ENCODE measurements around the gene ARRDC1.

Gene ARRDC1

GRCh38 chr9:137612741-137613142 is 7.3 kb downstream of the ARRDC1 start:
- no peaks in the 10 kb centered on the region for H3K9me3 ChIP-seq (ENCODE audit: control insufficient read depth, insufficient read depth, low read depth, low read length)
- ChIA-PET CTCF (interaction anchor here (0.8 to 3.0 kb wide), 2 partner anchors 31 to 85 kb away, joined by 3 to 16 read pairs; no protein-coding TSS in a partner anchor), POLR2A (interaction anchor here (0.7 to 1.0 kb wide), 3 partner anchors 10 to 21 kb away, joined by 3 to 7 read pairs (median 4); no protein-coding TSS in a partner anchor)
- H3K36me3 ChIP-seq (ENCODE audit: control insufficient read depth in 2 of 2, insufficient read depth in 1 of 2, low read length in 2 of 2): peaks cover 0 to 38% of the 10 kb centered on the region in 2 experiments; a peak in 1 of 3 replicates
- H3K4me3 ChIP-seq (ENCODE audit: low read depth, low read length): no peak overlapping the region
- H3K4me1 ChIP-seq (ENCODE audit: control insufficient read depth, insufficient read depth, low read length): peaks cover 6% of the 10 kb centered on the region; the same call in 1 of the 2 replicates
- no peak overlapping the region; the same call in 1 of the 2 replicates for H3K27ac ChIP-seq (ENCODE audit: extremely low read depth, low read depth, low read length)
- no peak for TF ChIP-seq AEBP2 (tag by site-specific recombination; IDR thresholded peaks at IDR 0.05; ENCODE audit: borderline replicate concordance)
- TF ChIP-seq SCRT2 (tag by site-specific recombination; IDR thresholded peaks at IDR 0.05): peak; percentile 63

GRCh38 chr9:137613259-137613658 is 7.8 kb downstream of the ARRDC1 start:
- Histone ChIP-seq H3K9me3 (ENCODE audit: control insufficient read depth, insufficient read depth, low read depth, low read length) (no peaks in the 10 kb centered on the region), H3K4me3 (ENCODE audit: low read depth, low read length) (no peak overlapping the region), H3K36me3 (ENCODE audit: control insufficient read depth in 2 of 2, insufficient read depth in 1 of 2, low read length in 2 of 2) (peaks cover 0 to 38% of the 10 kb centered on the region in 2 experiments; a peak in 1 of 3 replicates), H3K4me1 (ENCODE audit: control insufficient read depth, insufficient read depth, low read length) (peaks cover 6% of the 10 kb centered on the region; the same call in 1 of the 2 replicates), H3K27ac (ENCODE audit: extremely low read depth, low read depth, low read length) (0 out of 2 replicates have a peak overlapping the region, but pooled peaks have one; percentile 6)
- POLR2A ChIA-PET: interaction anchor here (0.7 to 1.0 kb wide), 3 partner anchors 8 to 22 kb away, joined by 3 to 5 read pairs (median 4); partner anchors contain the start of gene ARRDC1
- CTCF ChIA-PET: interaction anchor here (0.8 to 3.0 kb wide), 2 partner anchors 31 to 85 kb away, joined by 3 to 16 read pairs; no protein-coding TSS in a partner anchor
- TF ChIP-seq KLF9 (tag by site-specific recombination; IDR thresholded peaks at IDR 0.05; ENCODE audit: low read depth): no peak
- no peak for TF ChIP-seq ZNF138 (tag by site-specific recombination; IDR thresholded peaks at IDR 0.05; ENCODE audit: borderline replicate concordance)
- peak; percentile 31; the same call in 1 of the 2 replicates for TF ChIP-seq GLIS1 (tag by site-specific recombination; IDR thresholded peaks at IDR 0.05)
- peak; percentile 75 for TF ChIP-seq ZIC2 (tag by site-specific recombination; IDR thresholded peaks at IDR 0.05)
- no peak for TF ChIP-seq ZNF596 (tag by site-specific recombination; IDR thresholded peaks at IDR 0.05)
- TF ChIP-seq PATZ1 (tag by site-specific recombination; IDR thresholded peaks at IDR 0.05): peak; percentile 13; the same call in 1 of the 2 replicates
- no peak for TF ChIP-seq ZFP69B (tag by site-specific recombination; IDR thresholded peaks at IDR 0.05)
- no peak for TF ChIP-seq ZNF362 (tag by site-specific recombination; IDR thresholded peaks at IDR 0.05)
- no peak for TF ChIP-seq ZFP37 (tag by site-specific recombination; IDR thresholded peaks at IDR 0.05)
- no peak for TF ChIP-seq ZSCAN23 (tag by site-specific recombination; IDR thresholded peaks at IDR 0.05)
- TF ChIP-seq GLIS2 (tag by site-specific recombination; IDR thresholded peaks at IDR 0.05): peak; percentile 43; the same call in 1 of the 2 replicates
- no peak for TF ChIP-seq ZNF747 (tag by site-specific recombination; IDR thresholded peaks at IDR 0.05)
- no peak for TF ChIP-seq ZNF324 (tag by site-specific recombination; IDR thresholded peaks at IDR 0.05)
